HepG2 (cell line): ENCODE measurements around the gene ARHGEF16. TPM values are rescaled to one million over a fixed set of nuclear protein-coding genes. Genes with fewer than 3 reads are reported as not detected.

ENCODE experiments used
- AKAP8 ChIP-seq: sonication (generic); formaldehyde crosslinking; IDR thresholded peaks from 2 replicates; pipeline ENCODE4 v1.5.1; 2020; ENCODE audit warnings: mild to moderate bottlenecking, missing genetic modification reagents
- CBX5 ChIP-seq: sonication (generic); formaldehyde crosslinking; IDR thresholded peaks from 2 replicates; pipeline ENCODE4 v1.4.0; 2020; ENCODE audit warnings: missing genetic modification reagents, borderline replicate concordance
- FLYWCH1 ChIP-seq: sonication (generic); formaldehyde crosslinking; IDR thresholded peaks from 2 replicates; pipeline ENCODE4 v1.8.1; 2023; ENCODE audit warnings: mild to moderate bottlenecking, missing genetic modification reagents
- HMG20B ChIP-seq: conservative IDR thresholded peaks from 2 replicates; pipeline ENCODE4 v1.6.1; 2016; ENCODE audit warnings: missing genetic modification reagents, missing compliant biosample characterization
- MAFF ChIP-seq: IDR thresholded peaks from 2 replicates; pipeline ENCODE4 v1.6.1; 2011; ENCODE audit warnings: low read depth, low read length, improper control_type of control experiment
- MAZ ChIP-seq, 2 experiments: sonication (generic) in 1 of 2; formaldehyde crosslinking in 1 of 2; IDR thresholded peaks; 2 replicates each; pipeline versions ENCODE4 v1.5.0 to v1.6.1; 2012 to 2020; ENCODE audit warnings: low read depth in 2 of 2, mild to moderate bottlenecking in 2 of 2, borderline replicate concordance in 1 of 2, improper control_type of control experiment in 1 of 2, low read length in 1 of 2, missing genetic modification reagents in 1 of 2, moderate library complexity in 1 of 2
- NONO ChIP-seq, 2 experiments: fragments of 450-650 bp in 1 of 2; sonication (generic) in 1 of 2; formaldehyde crosslinking in 1 of 2; IDR thresholded peaks in 1 of 2; conservative IDR thresholded peaks in 1 of 2; 2 replicates each; pipeline versions ENCODE4 v1.6.1 to v1.8.0; 2017 to 2022; ENCODE audit warnings: mild to moderate bottlenecking in 1 of 2, missing genetic modification reagents in 1 of 2, moderate library complexity in 1 of 2
- PAWR ChIP-seq: sonication (generic); formaldehyde crosslinking; IDR thresholded peaks from 2 replicates; pipeline ENCODE4 v1.4.0; 2020; ENCODE audit warnings: missing genetic modification reagents, mild to moderate bottlenecking, borderline replicate concordance
- REL ChIP-seq: sonication (generic); formaldehyde crosslinking; conservative IDR thresholded peaks from 2 replicates; pipeline ENCODE4 v1.8.0; 2022; ENCODE audit warnings: mild to moderate bottlenecking, missing genetic modification reagents, moderate library complexity
- SMARCC2 ChIP-seq: fragments of 450-650 bp; IDR thresholded peaks from 2 replicates; pipeline ENCODE4 v1.6.1; 2017; ENCODE audit warnings: antibody characterized with exemption, mild to moderate bottlenecking
- ZIK1 ChIP-seq: sonication (generic); formaldehyde crosslinking; IDR thresholded peaks from 2 replicates; pipeline ENCODE4 v1.5.0; 2020; ENCODE audit warnings: mild to moderate bottlenecking, low read depth, missing genetic modification reagents, borderline replicate concordance
- ZNF484 ChIP-seq: sonication (generic); formaldehyde crosslinking; IDR thresholded peaks from 2 replicates; pipeline ENCODE4 v1.5.1; 2020; ENCODE audit warnings: mild to moderate bottlenecking, low read depth, missing genetic modification reagents, borderline replicate concordance
- ZNF550 ChIP-seq: sonication (generic); formaldehyde crosslinking; IDR thresholded peaks from 2 replicates; pipeline ENCODE4 v1.4.0; 2020; ENCODE audit warnings: mild to moderate bottlenecking, missing genetic modification reagents, borderline replicate concordance
- polyA plus RNA-seq, 8 experiments: library from polyadenylated mRNA; depleted of rRNA in 3 of 8; stranded (reverse) in 7 of 8; unstranded in 1 of 8; fragments of >200 nt; fragmentation: Illumina TruSeq in 4 of 8; extraction: Trizol in 4 of 8; gene quantifications; 2 replicates each; pipeline versions ENCODE4 v1.2.1 to v1.2.3, GENCODE V29; 2011 to 2016; ENCODE audit warnings: low read depth in 4 of 8, missing spikeins in 1 of 8, mixed read lengths in 1 of 8; ENCODE audit not compliant: insufficient read depth in 1 of 8
- total RNA-seq, 5 experiments: library from RNA; depleted of rRNA; stranded (reverse); fragments of >200 nt; fragmentation: Illumina TruSeq; extraction: Trizol; gene quantifications; 2 replicates each; pipeline ENCODE4 v1.2.3, GENCODE V29; 2016; ENCODE audit warnings: low read depth in 1 of 5
- TF ChIP-seq, protein P1 (sequence below): sonication (generic); formaldehyde crosslinking; IDR thresholded peaks from 2 replicates; pipeline ENCODE4 v1.5.0; 2020; ENCODE audit warnings: mild to moderate bottlenecking, low read depth, missing genetic modification reagents, borderline replicate concordance
- TF ChIP-seq, protein P2 (sequence below): sonication (generic); formaldehyde crosslinking; IDR thresholded peaks from 2 replicates; pipeline ENCODE4 v1.4.0; 2020; ENCODE audit warnings: missing genetic modification reagents
- TF ChIP-seq, protein P3 (sequence below), 2 experiments: sonication (generic) in 1 of 2; formaldehyde crosslinking in 1 of 2; IDR thresholded peaks; 2 replicates each; pipeline versions ENCODE4 v1.4.0 to v1.6.1; 2018 to 2020; ENCODE audit warnings: missing genetic modification reagents in 2 of 2, borderline replicate concordance in 1 of 2, low read depth in 1 of 2, mild to moderate bottlenecking in 1 of 2, missing biosample characterization in 1 of 2
- TF ChIP-seq, protein P4 (sequence below): sonication (generic); formaldehyde crosslinking; conservative IDR thresholded peaks from 2 replicates; pipeline ENCODE4 v1.4.0; 2020; ENCODE audit warnings: missing genetic modification reagents
- TF ChIP-seq, protein P5 (sequence below): sonication (generic); formaldehyde crosslinking; IDR thresholded peaks from 2 replicates; pipeline ENCODE4 v1.4.0; 2020; ENCODE audit warnings: mild to moderate bottlenecking, missing genetic modification reagents
- TF ChIP-seq, protein P6 (sequence below): sonication (generic); formaldehyde crosslinking; IDR thresholded peaks from 2 replicates; pipeline ENCODE4 v1.5.1; 2020; ENCODE audit warnings: mild to moderate bottlenecking, missing genetic modification reagents, borderline replicate concordance

ARHGEF16 gene
- total and polyA plus RNA-seq, 2 of the 13 experiments (the other 11 are each of a cell fraction or from before 2014, with no cell fraction given) = 20.3 to 39.9 TPM

DNA sequence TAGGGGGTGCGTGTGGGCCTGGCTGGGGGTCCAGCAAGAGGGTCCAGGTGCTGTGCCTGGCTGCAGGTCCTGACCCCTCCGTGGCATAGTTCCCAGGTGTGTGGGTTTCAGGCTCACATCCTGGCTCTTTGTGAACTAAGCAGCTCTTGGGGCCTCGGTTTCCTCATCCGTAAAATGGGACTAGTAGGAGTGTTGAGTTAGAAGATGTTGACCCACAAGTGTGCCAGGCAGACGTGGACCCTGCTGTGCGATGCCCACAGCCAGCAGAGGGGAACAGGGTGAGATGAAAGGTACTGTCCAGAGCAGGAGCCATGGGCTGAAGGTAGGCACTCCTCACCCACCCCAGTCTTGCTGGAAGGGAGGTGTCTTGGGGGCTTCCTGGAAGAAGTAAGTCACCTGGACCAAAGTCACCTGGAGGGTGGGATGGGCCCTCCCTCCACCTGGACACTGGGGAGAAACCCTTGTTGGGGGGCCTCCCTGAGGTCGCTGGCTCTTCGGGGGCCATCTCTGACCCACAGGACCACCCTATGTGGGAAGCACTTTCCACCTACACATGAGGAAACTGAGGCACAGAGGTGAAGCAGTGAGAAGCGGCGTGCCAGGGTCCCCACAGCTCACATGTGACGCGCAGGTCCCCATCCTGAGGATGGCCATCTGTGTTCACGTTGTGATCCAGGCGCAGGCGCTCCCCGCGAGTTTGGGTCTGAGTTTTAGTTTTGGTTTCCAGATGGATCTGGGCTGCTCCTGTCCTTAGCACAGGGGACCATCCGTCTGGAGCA lies 1.4 kb downstream of the ARHGEF16 start (continued):
- TF ChIP-seq ZNF550 (CRISPR knock-in tag) (no peak), ZNF484 (CRISPR knock-in tag) (no peak), FLYWCH1 (CRISPR knock-in tag) (no peak), MAFF (no peak), CBX5 (CRISPR knock-in tag) (no peak), REL (CRISPR knock-in tag) (no peak), AKAP8 (CRISPR knock-in tag) (no peak), SMARCC2 (no peak), HMG20B (CRISPR knock-in tag) (no peak), MAZ (IDR thresholded peaks at IDR 0.05; ENCODE audit: borderline replicate concordance, low read depth, low read length) (no peak), MAZ (CRISPR knock-in tag; IDR thresholded peaks at IDR 0.05; ENCODE audit: low read depth) (no peak), ZIK1 (CRISPR knock-in tag) (no peak), PAWR (CRISPR knock-in tag) (no peak), NONO (IDR thresholded peaks at IDR 0.05) (no peak), NONO (CRISPR knock-in tag; conservative IDR thresholded peaks at IDR 0.05) (0 out of 2 replicates have a peak, but pooled peaks have one; percentile 18)
- TF ChIP-seq, protein P1, sequence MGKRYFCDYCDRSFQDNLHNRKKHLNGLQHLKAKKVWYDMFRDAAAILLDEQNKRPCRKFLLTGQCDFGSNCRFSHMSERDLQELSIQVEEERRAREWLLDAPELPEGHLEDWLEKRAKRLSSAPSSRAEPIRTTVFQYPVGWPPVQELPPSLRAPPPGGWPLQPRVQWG (CRISPR knock-in tag) = 0 out of 2 replicates have a peak, but pooled peaks have one; percentile 77
- TF ChIP-seq, protein P2, sequence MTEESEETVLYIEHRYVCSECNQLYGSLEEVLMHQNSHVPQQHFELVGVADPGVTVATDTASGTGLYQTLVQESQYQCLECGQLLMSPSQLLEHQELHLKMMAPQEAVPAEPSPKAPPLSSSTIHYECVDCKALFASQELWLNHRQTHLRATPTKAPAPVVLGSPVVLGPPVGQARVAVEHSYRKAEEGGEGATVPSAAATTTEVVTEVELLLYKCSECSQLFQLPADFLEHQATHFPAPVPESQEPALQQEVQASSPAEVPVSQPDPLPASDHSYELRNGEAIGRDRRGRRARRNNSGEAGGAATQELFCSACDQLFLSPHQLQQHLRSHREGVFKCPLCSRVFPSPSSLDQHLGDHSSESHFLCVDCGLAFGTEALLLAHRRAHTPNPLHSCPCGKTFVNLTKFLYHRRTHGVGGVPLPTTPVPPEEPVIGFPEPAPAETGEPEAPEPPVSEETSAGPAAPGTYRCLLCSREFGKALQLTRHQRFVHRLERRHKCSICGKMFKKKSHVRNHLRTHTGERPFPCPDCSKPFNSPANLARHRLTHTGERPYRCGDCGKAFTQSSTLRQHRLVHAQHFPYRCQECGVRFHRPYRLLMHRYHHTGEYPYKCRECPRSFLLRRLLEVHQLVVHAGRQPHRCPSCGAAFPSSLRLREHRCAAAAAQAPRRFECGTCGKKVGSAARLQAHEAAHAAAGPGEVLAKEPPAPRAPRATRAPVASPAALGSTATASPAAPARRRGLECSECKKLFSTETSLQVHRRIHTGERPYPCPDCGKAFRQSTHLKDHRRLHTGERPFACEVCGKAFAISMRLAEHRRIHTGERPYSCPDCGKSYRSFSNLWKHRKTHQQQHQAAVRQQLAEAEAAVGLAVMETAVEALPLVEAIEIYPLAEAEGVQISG = no peak
- TF ChIP-seq, protein P3, sequence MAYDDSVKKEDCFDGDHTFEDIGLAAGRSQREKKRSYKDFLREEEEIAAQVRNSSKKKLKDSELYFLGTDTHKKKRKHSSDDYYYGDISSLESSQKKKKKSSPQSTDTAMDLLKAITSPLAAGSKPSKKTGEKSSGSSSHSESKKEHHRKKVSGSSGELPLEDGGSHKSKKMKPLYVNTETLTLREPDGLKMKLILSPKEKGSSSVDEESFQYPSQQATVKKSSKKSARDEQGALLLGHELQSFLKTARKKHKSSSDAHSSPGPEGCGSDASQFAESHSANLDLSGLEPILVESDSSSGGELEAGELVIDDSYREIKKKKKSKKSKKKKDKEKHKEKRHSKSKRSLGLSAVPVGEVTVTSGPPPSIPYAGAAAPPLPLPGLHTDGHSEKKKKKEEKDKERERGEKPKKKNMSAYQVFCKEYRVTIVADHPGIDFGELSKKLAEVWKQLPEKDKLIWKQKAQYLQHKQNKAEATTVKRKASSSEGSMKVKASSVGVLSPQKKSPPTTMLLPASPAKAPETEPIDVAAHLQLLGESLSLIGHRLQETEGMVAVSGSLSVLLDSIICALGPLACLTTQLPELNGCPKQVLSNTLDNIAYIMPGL (CRISPR knock-in tag; IDR thresholded peaks at IDR 0.05; ENCODE audit: borderline replicate concordance in 1 of 2, low read depth in 1 of 2) = no peak
- TF ChIP-seq, protein P4, sequence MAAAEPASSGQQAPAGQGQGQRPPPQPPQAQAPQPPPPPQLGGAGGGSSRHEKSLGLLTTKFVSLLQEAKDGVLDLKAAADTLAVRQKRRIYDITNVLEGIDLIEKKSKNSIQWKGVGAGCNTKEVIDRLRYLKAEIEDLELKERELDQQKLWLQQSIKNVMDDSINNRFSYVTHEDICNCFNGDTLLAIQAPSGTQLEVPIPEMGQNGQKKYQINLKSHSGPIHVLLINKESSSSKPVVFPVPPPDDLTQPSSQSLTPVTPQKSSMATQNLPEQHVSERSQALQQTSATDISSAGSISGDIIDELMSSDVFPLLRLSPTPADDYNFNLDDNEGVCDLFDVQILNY (CRISPR knock-in tag) = no peak
- TF ChIP-seq, protein P5, sequence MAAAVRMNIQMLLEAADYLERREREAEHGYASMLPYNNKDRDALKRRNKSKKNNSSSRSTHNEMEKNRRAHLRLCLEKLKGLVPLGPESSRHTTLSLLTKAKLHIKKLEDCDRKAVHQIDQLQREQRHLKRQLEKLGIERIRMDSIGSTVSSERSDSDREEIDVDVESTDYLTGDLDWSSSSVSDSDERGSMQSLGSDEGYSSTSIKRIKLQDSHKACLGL (CRISPR knock-in tag) = no peak
- TF ChIP-seq, protein P6, sequence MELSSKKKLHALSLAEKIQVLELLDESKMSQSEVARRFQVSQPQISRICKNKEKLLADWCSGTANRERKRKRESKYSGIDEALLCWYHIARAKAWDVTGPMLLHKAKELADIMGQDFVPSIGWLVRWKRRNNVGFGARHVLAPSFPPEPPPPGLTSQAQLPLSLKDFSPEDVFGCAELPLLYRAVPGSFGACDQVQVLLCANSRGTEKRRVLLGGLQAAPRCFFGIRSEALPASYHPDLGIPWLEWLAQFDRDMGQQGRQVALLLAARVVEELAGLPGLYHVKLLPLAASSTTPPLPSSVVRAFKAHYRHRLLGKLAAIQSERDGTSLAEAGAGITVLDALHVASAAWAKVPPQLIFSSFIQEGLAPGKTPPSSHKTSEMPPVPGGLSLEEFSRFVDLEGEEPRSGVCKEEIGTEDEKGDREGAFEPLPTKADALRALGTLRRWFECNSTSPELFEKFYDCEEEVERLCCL (CRISPR knock-in tag) = no peak
